ENCODE results near the gene NDUFC1.

NDUFC1 gene

DNA sequence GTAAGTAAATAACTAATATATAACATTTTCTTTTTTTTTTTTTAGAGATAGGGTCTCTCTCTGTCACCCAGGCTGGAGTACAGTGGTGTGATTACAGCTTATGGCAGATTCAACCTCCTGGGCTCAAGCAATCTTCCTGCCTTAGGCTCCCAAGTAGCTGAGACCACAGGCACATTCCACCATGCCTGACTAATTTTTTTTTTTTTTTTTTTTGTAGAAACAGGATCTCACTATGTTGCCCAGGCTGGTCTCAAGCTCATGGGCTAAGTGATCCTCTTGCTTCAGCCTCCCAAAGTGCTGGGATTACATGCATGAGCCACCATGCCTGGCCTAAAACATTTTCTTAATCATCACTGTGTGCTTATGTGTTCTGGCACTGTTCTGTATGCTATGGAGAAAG, 55.0 kb downstream of the NDUFC1 start:
- peak; percentile 76 for DNase-seq

DNA sequence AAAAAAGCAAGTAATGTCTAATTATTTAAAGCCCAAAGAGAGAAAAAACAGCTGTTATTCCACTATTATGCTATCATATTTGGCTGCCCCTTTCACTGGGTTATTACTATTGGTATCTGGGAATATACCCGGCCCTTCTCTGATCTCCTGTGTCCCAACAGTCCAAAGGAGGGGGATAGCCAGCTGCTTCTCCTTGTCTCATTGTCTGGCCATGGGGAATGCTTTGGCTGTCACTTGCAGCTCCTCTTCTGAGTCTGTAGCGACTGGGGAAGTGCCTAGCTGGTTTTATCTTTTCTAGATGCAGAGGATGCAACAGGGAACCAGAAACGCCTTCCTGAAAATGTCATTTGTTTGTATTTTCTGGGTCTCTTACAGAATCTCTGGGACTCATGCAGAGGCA, 56.1 kb downstream of the NDUFC1 start:
- no peak for DNase-seq

DNA sequence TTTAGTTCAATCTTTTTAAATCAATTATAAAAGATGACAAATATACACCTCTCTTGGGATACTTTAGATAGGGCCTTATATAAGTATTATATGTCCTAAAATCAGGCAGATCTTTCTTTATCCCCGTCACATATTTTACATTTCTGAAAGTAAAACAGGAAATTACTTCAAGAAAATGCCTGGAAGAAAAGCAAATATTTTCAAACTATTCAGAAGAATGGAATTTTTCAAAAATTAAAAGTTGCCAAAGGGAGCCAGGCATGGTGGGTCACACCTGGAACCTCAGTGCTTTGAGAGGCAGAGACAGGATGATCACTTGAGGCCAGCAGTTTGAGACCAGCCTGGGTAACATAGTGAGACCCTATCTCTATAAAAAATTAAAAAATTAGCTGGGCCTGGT, 56.7 kb downstream of the NDUFC1 start:
- DNase-seq: peak; percentile 81

DNA sequence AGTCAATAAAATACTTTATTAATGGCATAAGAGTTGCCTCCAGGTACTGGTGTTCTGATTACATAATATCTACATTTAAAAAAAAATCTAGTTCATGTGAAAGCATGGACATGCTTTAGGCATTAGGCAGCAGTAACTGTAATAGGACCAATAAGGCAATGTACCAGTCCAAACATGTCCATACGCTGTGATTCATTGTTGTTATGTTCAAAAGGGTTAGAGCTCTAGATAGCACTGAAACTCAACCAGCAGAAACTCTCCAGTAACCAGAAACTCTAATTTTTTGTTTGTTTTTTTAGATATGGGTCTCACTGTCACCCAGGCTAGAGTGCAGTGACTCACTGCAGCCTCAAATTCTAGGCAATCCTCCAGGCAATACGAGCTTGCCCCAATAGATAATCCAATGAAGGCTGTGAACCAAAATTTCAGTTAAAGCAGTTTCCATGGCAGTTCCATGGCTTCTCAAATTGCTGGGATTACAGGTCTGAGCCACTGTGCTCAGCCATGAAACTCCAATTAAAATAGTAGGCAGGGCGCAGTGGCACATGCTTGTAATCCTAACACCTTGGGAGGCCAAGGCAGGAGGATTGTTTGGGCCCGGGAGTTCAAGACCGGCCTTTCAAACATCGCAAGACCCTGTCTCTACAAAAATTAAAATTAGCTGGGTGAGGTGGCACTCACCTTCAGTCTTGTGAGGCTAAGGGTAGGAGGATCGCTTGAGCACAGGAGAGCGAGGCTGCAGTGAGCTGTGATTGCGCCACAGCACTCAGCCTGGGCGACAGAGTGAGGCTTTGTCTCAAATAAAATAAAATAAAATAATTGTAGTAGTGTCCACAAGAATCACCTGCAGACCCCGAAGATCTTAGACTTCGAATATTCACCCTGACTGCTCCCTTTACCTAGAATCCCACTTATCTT, 58.6 kb downstream of the NDUFC1 start:
- peak; percentile 99 for DNase-seq

DNA sequence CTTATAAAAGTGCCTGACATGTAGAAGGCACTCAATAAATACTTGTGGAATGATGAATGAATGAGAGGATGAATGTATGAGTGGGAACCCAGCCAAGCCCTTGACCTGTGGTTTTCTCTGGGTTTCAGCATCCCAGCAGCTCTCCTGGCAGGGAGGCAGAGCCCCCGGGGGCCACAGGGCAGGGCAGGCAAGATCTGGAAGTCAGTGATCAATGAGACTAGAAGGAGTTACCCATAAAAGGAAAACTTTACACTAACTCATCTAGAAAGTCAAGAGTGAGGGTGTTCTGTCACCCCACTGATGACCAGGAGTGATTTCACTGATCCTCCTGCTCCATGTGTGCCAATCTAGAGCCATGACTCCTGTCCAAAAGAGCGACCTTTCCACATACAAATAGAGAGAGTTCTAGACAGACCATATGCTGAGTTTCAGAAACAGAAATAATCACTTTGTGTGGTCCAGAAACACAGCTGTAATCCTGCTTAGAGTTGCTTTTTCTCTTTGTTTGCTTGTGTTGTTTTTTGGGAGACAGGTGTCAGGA, 59.7 kb downstream of the NDUFC1 start:
- DNase-seq: peak; percentile 85

DNA sequence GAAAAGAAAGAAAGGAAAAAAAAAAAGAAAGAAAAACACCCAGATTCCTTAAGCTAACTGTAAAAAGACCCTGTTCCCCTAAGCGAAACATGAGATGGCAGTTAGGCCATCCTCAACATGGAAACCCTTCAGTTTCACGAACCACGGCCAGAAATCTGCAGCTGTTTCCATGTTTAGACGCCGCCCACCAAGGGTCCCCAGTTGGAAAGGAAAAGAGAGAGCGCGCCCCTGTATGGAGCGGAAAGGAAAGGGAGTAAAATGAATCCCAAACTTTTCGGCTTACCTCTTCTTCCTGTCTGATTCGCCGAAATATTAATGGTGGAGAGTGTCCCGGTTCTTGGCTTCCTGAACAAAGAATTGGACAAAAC, 60.5 kb downstream of the NDUFC1 start:
- DNase-seq: no peak

DNA sequence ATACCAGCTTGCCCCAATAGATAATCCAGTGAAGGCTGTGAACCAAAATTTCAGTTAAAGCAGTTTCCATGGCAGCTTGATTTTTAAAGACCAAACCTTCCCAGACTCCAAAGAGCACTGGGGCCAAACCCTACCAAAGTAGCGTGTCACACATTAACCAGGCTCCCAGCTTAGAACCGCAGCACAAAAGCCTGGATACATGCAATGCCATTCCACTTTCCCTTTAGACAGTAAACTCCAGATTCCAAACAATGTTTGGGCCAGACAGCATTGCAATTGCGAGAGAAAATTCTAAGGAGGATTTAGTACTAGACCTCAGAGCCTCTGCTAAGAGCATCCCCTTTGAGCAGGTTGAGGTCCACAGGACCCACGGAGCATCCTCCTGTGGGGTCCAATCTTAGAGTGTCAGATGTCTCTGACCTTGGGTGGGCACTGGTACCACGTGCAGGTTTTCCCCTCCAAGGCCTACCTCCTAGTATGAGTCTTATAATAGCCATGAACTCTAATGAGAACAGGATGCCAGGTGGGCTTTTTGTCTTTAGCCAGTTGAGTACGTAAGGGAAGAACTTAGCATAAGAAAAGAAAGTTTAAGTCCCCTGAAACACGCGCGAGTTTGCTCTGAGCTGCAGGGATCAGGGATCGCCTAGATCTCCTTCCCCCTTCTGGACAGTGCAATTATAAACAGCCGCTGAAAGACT, 61.0 kb downstream of the NDUFC1 start:
- no peak for DNase-seq
